Left lobe of liver (tissue), 2 donors: ENCODE data around the gene NAA25. TPM values are rescaled to one million over a fixed set of nuclear protein-coding genes. Genes with fewer than 3 reads are reported as not detected.
"Not testable (repeated sequence)": the region's sequence is repeated elsewhere in the genome, so short reads cannot be mapped to it uniquely, and the experiment has no call there.

Source experiments
- ATAC-seq: fragments of 200-7000 bp; cut with Tn5 transposase; one replicate; pipeline ENCODE4 v1.9.1; 2020; ENCODE audit warnings: mild to moderate bottlenecking, moderate library complexity
- DNase-seq: peaks from one replicate; pipeline ENCODE4 v3.0.0-alpha.2; 2020; ENCODE audit warnings: low spot score
- total RNA-seq: library from RNA; stranded (reverse); gene quantifications from one replicate; pipeline ENCODE4 v1.2.1, GENCODE V29; 2021
- donor health status: DM: no; HTN: no; CAD: no; lungs with moderate emphysema.
- donor health status: DM: no; HTN: yes; CAD: no.

The NAA25 gene
- total RNA-seq, 1 donor from 2014 or later = 7.6 TPM

DNA sequence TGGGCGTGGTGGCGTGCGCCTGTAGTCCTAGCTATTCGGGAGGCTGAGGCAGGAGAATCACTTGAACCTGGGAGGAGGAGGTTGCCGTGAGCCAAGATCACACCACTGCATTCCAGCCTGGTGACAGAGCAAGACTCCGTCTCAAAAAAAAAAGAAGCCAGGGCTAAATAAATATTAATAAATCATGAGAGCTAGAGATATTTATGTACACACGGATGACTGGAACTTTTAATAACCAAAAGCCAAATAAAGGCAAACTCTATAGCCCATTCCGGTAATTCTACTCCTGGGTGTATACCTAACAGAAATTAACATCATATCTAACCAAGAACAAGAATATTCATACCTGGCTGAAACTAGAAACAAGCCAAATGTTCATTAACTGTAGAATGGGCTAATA is 9.1 kb upstream of the NAA25 start:
- no peak for DNase-seq
- ATAC-seq = no peak

GRCh38 chr12:112116232-112117060 is 7.9 kb upstream of the NAA25 start:
- DNase-seq (peak; percentile 70), ATAC-seq (peak; percentile 96)

DNA sequence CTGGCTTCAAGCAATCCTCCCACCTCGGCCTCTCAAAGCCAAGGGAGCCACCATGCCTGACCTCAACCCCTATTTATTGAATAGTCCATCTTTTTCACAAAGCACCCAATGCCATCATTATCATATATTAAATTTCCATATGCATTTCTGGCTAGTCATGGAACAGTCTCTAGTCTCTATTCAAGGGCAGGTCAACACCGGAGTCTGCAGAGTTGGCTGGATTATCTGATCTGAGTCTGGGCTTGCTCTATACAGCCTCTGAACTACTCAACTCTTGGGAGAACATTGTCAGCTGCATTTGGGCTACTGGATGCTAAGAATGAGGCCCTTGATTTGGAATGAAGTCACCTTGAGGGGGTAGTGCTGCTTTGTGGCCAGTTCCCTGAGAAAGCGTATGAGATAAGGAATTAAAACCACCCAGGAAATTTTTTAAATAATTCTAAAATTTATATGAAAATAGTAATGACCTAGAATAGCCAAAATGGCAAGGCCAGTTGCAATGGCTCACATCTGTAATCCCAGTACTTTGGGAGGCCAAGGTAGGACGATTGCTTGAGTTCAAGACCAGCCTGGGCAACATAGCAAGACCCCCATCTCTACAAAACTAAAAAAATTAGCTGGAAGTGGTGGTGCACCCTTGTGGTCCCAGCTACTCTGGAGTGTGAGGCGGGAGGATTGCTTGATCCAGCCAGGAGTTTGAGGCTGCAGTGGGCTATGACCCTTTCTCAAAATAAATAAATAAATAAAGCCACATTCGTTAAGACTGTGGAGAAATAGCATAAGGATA is 6.9 kb upstream of the NAA25 start:
- ATAC-seq (no peak), DNase-seq (peak; percentile 29)

DNA sequence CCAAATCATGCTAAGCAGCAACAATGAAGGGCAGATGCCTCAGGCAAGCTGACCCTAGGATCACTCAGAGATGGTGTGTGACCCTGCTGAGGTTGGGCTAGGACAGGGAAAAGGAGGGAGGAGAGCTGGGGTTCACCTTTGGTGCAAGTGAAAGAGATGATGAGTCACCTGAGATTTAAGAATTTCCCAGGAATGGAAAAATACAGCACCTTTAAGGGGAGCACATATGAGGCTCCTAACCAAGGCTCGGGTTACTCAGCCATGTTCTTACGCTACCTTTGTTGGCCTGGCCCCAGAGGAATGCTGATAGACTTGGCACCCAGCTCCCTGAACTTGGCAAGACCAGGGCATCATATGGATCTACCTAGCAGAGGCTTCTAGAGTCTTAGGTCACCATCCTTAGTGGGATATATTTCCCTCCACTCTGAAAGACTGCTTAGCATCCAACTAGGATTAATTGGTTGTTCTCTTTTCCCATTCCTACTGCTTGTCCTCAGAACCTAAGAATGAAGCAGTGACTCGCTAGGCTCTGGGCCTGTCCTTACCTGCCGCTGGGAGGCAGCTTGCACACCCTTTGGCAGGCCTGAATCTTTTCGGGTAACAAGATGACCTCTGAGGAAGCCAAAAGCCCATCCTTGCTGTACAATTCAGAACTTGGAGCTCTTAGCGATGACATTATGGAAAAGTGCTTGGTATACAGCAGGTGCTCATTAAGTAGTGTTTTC is 4.0 kb upstream of the NAA25 start:
- ATAC-seq (no peak), DNase-seq (peak; percentile 30)

DNA sequence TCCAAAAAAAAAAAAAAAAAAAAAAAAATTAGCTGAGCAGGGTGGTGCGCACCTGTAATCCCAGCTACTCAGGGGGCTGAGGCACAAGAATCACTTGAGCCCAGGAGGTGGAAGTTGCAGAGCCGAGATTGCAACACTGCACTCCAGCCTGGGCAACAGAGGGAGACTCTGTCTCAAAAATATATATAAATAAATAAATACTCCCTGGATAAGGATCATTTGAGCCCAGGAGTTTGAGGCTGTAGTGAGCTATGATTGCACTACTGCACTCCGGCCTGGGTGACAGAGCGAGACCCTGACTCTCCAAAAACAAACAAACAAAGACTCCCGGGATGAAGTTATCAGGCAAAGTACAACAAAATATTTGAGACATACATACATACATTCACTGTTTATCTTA is 3.3 kb upstream of the NAA25 start:
- ATAC-seq = no peak
- DNase-seq = peak; percentile 37

GRCh38 chr12:112110787-112111662 is 2.4 kb upstream of the NAA25 start:
- DNase-seq = peak; percentile 10
- not testable (repeated sequence) for ATAC-seq

GRCh38 chr12:112107306-112108201 is 1.0 kb downstream of the NAA25 start:
- DNase-seq (no peak), ATAC-seq (peak; percentile 8)

GRCh38 chr12:112105891-112106290 is 2.7 kb downstream of the NAA25 start:
- ATAC-seq = no peak
- no peak for DNase-seq

DNA sequence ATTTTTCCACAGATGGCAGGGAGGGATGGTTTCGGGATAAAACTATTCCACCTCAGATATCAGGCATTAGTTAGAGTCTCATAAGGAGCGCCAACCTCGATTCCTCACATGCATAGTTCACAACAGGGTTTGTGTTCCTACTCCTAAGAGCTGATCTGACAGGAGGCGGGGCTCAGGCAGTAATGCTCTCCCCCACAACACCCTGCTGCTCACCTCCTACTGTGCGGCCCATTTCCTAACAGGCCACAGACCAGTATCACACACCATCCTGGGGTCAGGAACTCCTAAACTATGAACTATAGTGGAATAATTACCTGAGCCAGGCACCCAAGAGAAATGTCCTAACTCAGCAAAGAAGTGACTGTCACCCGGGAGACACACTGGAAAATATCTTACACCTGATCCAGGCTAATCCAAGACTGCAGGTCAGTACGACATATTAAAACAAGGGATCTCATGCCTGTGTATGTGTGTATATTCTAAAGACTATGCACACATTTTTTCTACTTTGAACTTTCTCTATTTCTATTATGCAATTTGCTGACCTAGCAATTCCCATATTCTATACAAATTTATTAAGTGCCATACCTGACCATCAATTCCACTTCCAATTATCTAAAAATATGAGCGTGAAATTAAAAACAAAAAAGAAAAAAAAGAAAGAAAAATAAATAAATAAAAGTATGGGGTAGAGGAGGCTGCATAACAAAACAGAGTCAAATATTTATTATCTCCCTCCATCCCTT is 4.7 kb downstream of the NAA25 start:
- no peak for DNase-seq
- no peak for ATAC-seq

GRCh38 chr12:112102746-112103145 is 5.8 kb downstream of the NAA25 start:
- DNase-seq, ATAC-seq: not testable (repeated sequence)

- no peak for ATAC-seq
- peak; percentile 22 for DNase-seq
Measured at GRCh38 chr12:112102127-112102526, 6.5 kb downstream of the NAA25 start.

DNA sequence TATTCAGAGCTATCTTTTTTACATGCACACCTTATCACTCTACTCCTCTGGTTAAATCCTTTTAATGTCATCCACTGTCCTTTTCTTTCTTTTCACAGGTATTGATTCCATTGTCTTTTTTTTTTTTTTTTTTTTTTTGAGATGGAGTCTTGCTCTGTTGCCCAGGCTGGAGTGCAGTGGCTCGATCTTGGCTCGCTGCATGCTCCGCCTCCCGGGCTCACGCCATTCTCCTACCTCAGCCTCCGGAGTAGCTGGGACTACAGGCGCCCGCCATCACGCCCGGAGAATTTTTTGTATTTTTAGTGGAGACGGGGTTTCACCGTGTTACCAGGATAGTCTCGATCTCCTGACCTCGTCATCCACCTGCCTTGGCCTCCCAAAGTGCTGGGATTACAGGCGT is 8.1 kb downstream of the NAA25 start:
- ATAC-seq = not testable (repeated sequence)
- peak; percentile 29 for DNase-seq

GRCh38 chr12:112097641-112098040 is 10.9 kb downstream of the NAA25 start:
- ATAC-seq (no peak), DNase-seq (peak; percentile 18)

DNA sequence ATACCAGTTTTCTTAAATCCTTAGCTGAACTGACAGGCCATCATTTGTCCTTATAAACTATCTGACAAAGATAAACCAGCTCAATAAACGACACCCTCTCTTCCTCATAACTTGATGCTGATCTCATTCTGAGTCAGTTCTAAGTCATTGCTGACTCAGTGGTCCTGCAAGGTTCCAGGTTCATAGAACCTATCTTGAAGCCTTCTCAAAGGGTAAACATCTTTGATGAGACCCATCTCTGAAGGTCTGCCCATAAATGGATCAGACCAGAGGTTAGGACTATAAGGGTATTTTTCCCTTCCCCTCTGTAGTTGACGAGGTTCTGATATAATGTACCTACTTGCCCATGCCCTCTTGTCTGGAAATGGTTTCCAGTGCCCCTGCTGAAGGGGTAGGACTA is 11.9 kb downstream of the NAA25 start:
- no peak for ATAC-seq
- no peak for DNase-seq

GRCh38 chr12:112096070-112096469 is 12.5 kb downstream of the NAA25 start:
- DNase-seq (no peak), ATAC-seq (no peak)

DNA sequence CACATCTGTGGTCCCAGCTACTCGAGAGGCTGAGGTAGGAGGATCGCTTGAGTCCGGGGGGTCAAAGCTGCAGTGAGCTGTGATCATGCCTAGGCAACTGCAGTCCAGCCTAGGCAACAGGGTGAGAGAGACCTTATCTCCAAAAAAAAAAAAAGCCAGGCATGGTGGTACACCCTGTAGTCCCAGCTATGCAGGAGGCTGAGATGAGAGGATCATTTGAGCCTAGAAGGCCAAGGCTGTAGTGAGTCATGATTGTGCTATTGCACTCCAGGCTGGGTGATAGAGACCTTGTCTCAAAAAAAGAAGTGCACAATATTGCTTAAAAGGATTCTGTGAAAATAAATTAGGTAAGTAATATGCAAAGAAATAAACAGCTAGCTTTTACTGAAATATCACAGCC is 17.0 kb downstream of the NAA25 start:
- no peak for ATAC-seq
- peak; percentile 21 for DNase-seq

DNA sequence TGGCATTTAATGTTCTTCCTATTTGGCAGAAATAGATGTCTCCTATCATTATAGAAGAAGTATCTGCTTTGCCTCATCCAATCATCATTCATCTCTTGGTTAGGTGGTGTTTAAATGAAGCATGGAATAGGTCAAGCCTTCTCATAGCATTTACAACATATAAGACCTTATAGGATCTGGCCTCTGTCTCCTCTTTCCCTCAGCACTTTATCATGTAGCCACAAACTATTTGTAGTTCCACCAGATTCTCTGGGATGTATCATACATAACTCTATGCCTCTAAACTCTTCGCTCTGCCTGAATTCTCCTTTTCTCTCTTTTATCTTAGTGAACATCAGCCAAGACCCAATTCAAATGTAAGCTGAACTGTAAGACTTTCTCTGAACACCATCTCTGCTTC is 20.7 kb downstream of the NAA25 start:
- ATAC-seq = no peak

DNA sequence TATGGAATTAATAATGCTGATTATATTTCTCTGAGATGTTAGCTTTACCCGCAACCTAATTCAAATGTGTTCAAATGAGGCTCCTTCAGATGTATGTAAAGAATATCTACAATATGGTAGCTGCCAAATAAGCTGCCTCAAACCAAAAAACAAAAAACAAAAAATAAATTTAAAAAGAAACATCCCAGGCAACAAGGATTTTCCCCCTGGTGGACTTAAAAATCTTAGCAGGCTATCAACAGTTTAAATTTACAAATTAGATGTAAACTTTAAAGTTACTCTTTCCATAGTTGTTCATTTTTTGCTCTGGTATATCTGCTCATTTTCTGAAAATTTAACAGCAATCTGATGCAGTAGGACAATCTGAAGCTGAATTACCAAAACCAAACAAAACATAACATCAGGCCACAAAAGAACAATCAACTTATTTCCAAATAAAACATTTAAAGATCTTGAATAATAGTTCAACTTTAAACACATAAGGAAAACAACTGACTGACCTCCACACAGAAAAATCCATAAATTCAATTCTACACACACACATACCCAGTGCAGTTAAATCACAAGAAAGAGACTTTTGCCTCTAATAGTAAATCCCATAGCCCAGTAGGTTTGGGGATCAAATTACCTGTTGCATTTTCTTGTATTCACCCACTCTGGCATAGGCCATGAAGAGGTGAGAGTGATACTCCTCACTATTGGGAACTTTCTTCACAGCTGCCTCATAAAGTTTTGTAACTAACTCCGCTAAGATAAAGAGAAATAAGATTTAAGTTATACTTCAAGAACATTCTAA is 21.3 kb downstream of the NAA25 start:
- no peak for DNase-seq
- ATAC-seq = no peak

More for the DNA sequence above, 20.7 kb downstream of the NAA25 start:
- no peak for DNase-seq
